GM12878 (cell line): ENCODE measurements around the gene MGST3.
"Not testable (repeated sequence)": the region's sequence is repeated elsewhere in the genome, so short reads cannot be mapped to it uniquely, and the experiment has no call there.

Source experiments
- CBFB ChIP-seq: IDR thresholded peaks from 2 replicates; pipeline ENCODE4 v1.6.1; 2016; ENCODE audit warnings: antibody characterized with exemption, low read depth
- ZNF217 ChIP-seq: fragments of 450-650 bp; IDR thresholded peaks from 2 replicates; pipeline ENCODE4 v1.6.1; 2017; ENCODE audit warnings: antibody characterized with exemption, mild to moderate bottlenecking
- TF ChIP-seq, protein P1 (sequence below), 3 experiments: IDR thresholded peaks in 2 of 3; conservative IDR thresholded peaks in 1 of 3; 2 replicates each; pipeline ENCODE4 v1.5.1; 2011; ENCODE audit warnings: low read depth in 3 of 3, low read length in 3 of 3, mild to moderate bottlenecking in 3 of 3, control low read depth in 2 of 3, moderate library complexity in 2 of 3, inconsistent platforms in 1 of 3, mixed read lengths in 1 of 3; ENCODE audit not compliant: control insufficient read depth in 2 of 3, insufficient read depth in 1 of 3; ENCODE audit errors: extremely low read depth in 1 of 3

GRCh38 chr1:165638211-165638610 lies 7.2 kb downstream of the MGST3 start:
- TF ChIP-seq, protein P1, sequence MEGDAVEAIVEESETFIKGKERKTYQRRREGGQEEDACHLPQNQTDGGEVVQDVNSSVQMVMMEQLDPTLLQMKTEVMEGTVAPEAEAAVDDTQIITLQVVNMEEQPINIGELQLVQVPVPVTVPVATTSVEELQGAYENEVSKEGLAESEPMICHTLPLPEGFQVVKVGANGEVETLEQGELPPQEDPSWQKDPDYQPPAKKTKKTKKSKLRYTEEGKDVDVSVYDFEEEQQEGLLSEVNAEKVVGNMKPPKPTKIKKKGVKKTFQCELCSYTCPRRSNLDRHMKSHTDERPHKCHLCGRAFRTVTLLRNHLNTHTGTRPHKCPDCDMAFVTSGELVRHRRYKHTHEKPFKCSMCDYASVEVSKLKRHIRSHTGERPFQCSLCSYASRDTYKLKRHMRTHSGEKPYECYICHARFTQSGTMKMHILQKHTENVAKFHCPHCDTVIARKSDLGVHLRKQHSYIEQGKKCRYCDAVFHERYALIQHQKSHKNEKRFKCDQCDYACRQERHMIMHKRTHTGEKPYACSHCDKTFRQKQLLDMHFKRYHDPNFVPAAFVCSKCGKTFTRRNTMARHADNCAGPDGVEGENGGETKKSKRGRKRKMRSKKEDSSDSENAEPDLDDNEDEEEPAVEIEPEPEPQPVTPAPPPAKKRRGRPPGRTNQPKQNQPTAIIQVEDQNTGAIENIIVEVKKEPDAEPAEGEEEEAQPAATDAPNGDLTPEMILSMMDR (IDR thresholded peaks at IDR 0.05 in 2 of 3, conservative IDR thresholded peaks at IDR 0.05 in 1 of 3; ENCODE audit: control insufficient read depth in 2 of 3, extremely low read depth in 1 of 3, insufficient read depth in 1 of 3, low read depth in 3 of 3, low read length in 3 of 3) = not testable (repeated sequence)
- TF ChIP-seq ZNF217, CBFB: not testable (repeated sequence)
